Tibial artery (tissue), 4 donors: ENCODE results near the gene KCNH2.

ENCODE experiments used
- DNase-seq, 2 donors: peaks; one replicate each; pipeline ENCODE4 v3.0.0-alpha.2; 2019
- H3K27ac ChIP-seq, 2 donors: fragments of 200-600 bp; sonication (generic) in 1 of 2; 1 replicate in 1 of 2; 2 replicates in 1 of 2; pipeline ENCODE4 v1.5.1; 2018 to 2019; ENCODE audit warnings: mild to moderate bottlenecking in 1 of 2
- H3K27me3 ChIP-seq, 2 donors: fragments of 200-600 bp; sonication (generic) in 1 of 2; one replicate each; pipeline versions ENCODE4 v1.5.1 to v1.6.0; 2016 to 2019
- H3K36me3 ChIP-seq, 3 donors: fragments of 200-600 bp; sonication (generic) in 2 of 3; one replicate each; pipeline ENCODE4 v1.5.1; 2016 to 2019; ENCODE audit warnings: mild to moderate bottlenecking in 2 of 3
- H3K4me1 ChIP-seq, 4 donors: fragments of 200-600 bp; sonication (generic) in 2 of 4; 1 replicate in 3 of 4; 2 replicates in 1 of 4; pipeline ENCODE4 v1.5.1; 2016 to 2019
- H3K4me3 ChIP-seq, 2 donors: fragments of 200-600 bp; sonication (generic) in 1 of 2; 1 replicate in 1 of 2; 2 replicates in 1 of 2; pipeline ENCODE4 v1.5.1; 2018 to 2019; ENCODE audit warnings: mild to moderate bottlenecking in 2 of 2
- H3K9me3 ChIP-seq, 3 donors: fragments of 200-600 bp; sonication (generic) in 1 of 3; one replicate each; pipeline ENCODE4 v1.5.1; 2016 to 2019
- intact Hi-C: fragments of 100-400 bp; cut with DNase I; formaldehyde crosslinking; loops from one replicate; pipeline ENCODE4 v1.15.0; 2023; ENCODE audit warnings: low total_unique reads
- TF ChIP-seq, protein P1 (sequence below), 2 experiments: fragments of 200-600 bp in 1 of 2; fragments of 450-650 bp in 1 of 2; IDR thresholded peaks; one replicate each; pipeline ENCODE4 v1.5.1; 2017 to 2019; ENCODE audit warnings: antibody characterized with exemption in 2 of 2, mild to moderate bottlenecking in 1 of 2, moderate library complexity in 1 of 2

The KCNH2 gene

DNA sequence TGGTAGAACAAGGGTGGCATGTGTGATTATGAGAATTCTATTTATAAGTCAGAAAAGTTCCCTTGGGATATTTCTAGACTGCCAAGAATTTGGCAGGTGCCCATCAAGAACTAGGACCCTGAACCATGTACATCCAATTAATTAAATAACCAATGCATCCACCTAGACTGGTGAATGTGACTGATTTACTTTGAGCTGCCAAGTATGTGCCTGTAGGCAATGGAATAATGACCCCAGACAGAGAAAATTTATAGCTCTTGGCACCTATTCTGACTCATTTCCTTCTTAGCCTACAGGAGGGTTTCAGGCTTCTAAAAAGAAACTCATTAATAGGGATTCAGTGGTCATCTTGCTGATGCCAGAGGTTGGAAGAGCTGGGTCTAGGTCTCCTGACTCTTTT lies 54.9 kb downstream of the KCNH2 start:
- intact Hi-C loops, result no loop called here
- H3K4me1 ChIP-seq, result no peaks in the 10 kb centered on the region

DNA sequence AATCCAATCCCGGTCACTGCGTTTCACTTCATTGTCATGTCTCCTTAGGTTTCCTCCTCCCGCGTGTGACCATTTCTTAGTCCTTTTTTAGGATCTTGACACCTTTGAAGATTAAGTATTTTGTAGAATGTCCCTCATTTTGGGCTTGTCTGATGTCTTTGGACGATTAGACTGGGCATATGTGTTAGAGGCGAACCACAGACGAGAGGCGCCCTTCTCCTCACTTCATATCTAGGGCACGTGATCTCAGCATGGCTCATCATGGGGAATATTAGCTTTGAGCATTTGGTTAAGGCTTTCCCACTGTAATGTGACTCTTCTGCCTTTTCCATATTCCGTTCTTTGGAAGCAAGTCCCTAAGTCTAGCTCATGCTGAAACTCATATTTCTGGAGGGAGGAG lies 59.0 kb downstream of the KCNH2 start:
- H3K27me3 ChIP-seq, result peaks cover 0 to 29% of the 10 kb centered on the region in 2 donors
- H3K36me3 ChIP-seq, result no peaks in the 10 kb centered on the region
- TF ChIP-seq, protein P1, sequence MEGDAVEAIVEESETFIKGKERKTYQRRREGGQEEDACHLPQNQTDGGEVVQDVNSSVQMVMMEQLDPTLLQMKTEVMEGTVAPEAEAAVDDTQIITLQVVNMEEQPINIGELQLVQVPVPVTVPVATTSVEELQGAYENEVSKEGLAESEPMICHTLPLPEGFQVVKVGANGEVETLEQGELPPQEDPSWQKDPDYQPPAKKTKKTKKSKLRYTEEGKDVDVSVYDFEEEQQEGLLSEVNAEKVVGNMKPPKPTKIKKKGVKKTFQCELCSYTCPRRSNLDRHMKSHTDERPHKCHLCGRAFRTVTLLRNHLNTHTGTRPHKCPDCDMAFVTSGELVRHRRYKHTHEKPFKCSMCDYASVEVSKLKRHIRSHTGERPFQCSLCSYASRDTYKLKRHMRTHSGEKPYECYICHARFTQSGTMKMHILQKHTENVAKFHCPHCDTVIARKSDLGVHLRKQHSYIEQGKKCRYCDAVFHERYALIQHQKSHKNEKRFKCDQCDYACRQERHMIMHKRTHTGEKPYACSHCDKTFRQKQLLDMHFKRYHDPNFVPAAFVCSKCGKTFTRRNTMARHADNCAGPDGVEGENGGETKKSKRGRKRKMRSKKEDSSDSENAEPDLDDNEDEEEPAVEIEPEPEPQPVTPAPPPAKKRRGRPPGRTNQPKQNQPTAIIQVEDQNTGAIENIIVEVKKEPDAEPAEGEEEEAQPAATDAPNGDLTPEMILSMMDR (IDR thresholded peaks at IDR 0.05), result no peak
- H3K9me3 ChIP-seq, result no peaks in the 10 kb centered on the region
- H3K27ac ChIP-seq, result no peak overlapping the region
- intact Hi-C loops, result no loop called here
- H3K4me1 ChIP-seq, result no peaks in the 10 kb centered on the region
- no peak for DNase-seq
- no peak overlapping the region for H3K4me3 ChIP-seq

More for the DNA sequence above, 54.9 kb downstream of the KCNH2 start:
- TF ChIP-seq, protein P1 (IDR thresholded peaks at IDR 0.05), result no peak
- Histone ChIP-seq H3K27me3 (peaks cover 0 to 11% of the 10 kb centered on the region in 2 donors), H3K9me3 (no peaks in the 10 kb centered on the region), H3K4me3 (no peak overlapping the region), H3K36me3 (no peaks in the 10 kb centered on the region), H3K27ac (no peak overlapping the region)
- no peak for DNase-seq

DNA sequence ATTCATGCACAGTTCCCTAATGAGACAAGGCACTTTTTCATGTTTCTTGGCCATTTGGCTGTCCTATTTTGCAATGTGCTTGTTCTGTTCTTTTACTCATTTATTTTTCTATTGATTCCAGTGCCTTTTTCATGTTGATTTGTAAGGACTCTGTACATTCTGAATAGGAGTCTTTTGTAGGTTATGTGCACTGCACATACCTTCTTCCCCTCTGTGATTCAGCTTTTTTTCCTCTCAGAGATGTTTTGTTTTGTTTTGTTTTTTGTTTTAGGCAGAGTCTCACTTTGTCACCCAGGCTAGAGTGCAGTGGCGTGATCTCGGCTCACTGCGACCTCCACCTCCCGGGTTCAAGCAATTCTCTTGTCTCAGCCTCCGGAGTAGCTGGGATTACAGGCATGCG lies 59.7 kb downstream of the KCNH2 start:
- Histone ChIP-seq H3K27ac (no peak overlapping the region), H3K27me3 (peaks cover 0 to 33% of the 10 kb centered on the region in 2 donors), H3K4me1 (no peaks in the 10 kb centered on the region), H3K4me3 (no peak overlapping the region), H3K9me3 (no peaks in the 10 kb centered on the region), H3K36me3 (no peaks in the 10 kb centered on the region)
- TF ChIP-seq, protein P1 (IDR thresholded peaks at IDR 0.05), result no peak
- no peak for DNase-seq
- intact Hi-C loops, result no loop called here

DNA sequence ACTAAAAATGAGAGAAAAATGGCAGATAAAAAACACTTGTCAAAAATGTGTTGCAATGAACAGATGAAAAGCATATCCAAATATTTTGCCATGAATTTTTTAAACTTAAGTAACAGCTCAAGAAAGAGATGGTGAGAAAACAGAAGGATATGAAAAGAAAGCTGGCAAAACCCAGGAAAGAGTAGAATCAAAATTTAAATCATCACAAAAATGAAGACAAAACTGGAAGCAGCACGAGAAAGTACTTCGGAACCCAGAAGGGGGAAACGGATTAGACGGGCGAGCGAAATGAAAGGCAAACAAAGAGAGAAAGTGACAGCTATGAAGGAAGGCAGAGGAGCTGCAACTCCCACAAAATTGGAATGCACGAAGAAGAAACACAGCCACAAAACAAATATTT lies 60.2 kb downstream of the KCNH2 start:
- TF ChIP-seq, protein P1 (IDR thresholded peaks at IDR 0.05), result no peak

DNA sequence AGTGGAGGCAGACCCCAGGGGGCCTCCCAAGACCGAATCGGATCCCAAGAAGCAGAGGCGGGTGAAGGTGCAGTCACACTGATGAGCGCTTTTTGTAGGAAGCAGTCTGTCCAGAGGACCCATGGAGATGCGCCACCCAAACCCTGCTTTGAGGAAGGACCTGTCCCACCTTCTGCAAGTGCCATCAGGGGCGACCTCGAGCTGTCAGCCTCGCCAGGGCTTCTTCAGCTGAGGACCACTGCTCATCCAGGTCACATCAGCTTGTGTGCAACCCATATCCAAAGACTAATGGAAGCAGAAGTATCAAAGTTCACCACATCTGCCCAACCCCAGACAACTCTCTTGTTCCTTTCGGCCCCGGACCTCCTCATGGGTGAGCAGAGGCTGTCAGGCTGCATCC lies 61.5 kb downstream of the KCNH2 start:
- no peak overlapping the region for H3K4me3 ChIP-seq
- H3K4me1 ChIP-seq, result no peaks in the 10 kb centered on the region
- no peaks in the 10 kb centered on the region for H3K36me3 ChIP-seq
- H3K27me3 ChIP-seq, result peaks cover 0 to 43% of the 10 kb centered on the region in 2 donors
- DNase-seq, result no peak
- intact Hi-C loops, result no loop called here
- no peaks in the 10 kb centered on the region for H3K9me3 ChIP-seq
- TF ChIP-seq, protein P1 (IDR thresholded peaks at IDR 0.05), result no peak
- no peak overlapping the region for H3K27ac ChIP-seq

More for the DNA sequence above, 60.2 kb downstream of the KCNH2 start:
- no peaks in the 10 kb centered on the region for H3K4me1 ChIP-seq
- H3K4me3 ChIP-seq, result no peak overlapping the region
- intact Hi-C loops, result no loop called here
- no peaks in the 10 kb centered on the region for H3K9me3 ChIP-seq
- peaks cover 0 to 33% of the 10 kb centered on the region in 2 donors for H3K27me3 ChIP-seq
- DNase-seq, result no peak
- no peak overlapping the region for H3K27ac ChIP-seq
- H3K36me3 ChIP-seq, result no peaks in the 10 kb centered on the region

DNA sequence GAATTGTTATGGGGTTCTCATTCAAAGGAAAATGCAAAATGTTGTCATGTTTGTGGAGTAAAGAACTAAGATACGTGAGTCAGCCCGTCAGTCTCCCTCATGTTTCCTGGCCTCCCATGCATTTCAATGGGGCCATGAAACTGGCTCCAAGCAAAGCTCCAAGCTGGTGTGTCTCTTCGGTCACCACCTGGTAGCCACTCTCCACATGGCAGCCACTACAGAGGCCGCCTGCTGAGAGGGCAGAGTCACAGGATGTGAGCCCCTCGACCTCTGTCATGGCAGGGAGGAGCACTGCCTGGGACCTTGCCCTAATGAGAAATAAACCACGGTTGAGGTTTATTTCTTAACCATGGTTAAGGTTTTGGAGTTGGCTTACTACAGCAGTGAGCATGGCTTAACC lies 63.2 kb downstream of the KCNH2 start:
- H3K27me3 ChIP-seq, result peaks cover 0 to 48% of the 10 kb centered on the region in 2 donors
- no peaks in the 10 kb centered on the region for H3K9me3 ChIP-seq
- no peaks in the 10 kb centered on the region for H3K36me3 ChIP-seq
- H3K4me3 ChIP-seq, result no peak overlapping the region
- H3K27ac ChIP-seq, result no peak overlapping the region
- no peaks in the 10 kb centered on the region for H3K4me1 ChIP-seq
- no peak for DNase-seq
- TF ChIP-seq, protein P1 (IDR thresholded peaks at IDR 0.05), result no peak
- intact Hi-C loops, result no loop called here
